ENCODE results near the gene SPAG17. TPM values are rescaled to one million over a fixed set of nuclear protein-coding genes. Genes with fewer than 3 reads are reported as not detected.

Gene SPAG17
- total RNA-seq, 2 donors from 2014 or later, result 1.6 TPM; not detected in 1

DNA sequence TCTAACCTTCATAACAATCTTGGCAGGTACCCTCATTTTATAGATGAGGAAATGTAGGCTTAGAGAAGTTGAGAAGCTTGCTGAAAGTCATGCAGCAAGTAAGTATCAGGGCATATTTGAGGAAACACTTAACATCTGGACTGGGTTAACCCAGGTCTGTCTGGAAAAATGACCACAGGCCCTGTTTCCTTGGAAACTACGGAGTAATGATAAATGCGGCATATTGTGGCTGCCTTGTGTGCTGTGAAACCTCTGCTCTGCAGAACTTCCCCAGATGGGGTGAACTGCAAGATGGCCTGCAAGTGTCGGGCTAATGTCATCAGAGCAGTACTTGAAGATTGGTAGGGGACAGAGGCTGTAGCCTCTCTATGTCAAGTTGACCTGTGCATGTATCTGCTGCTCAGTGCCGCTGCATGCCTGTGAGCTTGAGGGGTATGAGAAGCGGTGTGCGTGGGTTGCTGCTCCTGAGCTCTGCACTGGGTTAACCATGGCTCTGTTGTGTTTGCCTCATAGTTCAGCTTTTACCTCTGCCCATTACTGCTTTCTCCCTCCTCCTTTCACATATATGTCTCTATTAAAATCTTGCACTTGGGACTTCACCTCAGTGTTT is 172.4 kb downstream of the SPAG17 start:
- H3K9me3 ChIP-seq, result no peaks in the 10 kb centered on the region
- no peaks in the 10 kb centered on the region for H3K36me3 ChIP-seq (replicated peaks in 1 of 2; ENCODE audit: insufficient read depth in 1 of 2, low read depth in 2 of 2)
- intact Hi-C loops (cut with DNase I), result no loop called here
- no peak overlapping the region for H3K4me3 ChIP-seq
- ATAC-seq (no peak), DNase-seq (no peak)
- no peak overlapping the region for H3K27ac ChIP-seq
- H3K4me1 ChIP-seq, result no peaks in the 10 kb centered on the region
- TF ChIP-seq, protein P1, sequence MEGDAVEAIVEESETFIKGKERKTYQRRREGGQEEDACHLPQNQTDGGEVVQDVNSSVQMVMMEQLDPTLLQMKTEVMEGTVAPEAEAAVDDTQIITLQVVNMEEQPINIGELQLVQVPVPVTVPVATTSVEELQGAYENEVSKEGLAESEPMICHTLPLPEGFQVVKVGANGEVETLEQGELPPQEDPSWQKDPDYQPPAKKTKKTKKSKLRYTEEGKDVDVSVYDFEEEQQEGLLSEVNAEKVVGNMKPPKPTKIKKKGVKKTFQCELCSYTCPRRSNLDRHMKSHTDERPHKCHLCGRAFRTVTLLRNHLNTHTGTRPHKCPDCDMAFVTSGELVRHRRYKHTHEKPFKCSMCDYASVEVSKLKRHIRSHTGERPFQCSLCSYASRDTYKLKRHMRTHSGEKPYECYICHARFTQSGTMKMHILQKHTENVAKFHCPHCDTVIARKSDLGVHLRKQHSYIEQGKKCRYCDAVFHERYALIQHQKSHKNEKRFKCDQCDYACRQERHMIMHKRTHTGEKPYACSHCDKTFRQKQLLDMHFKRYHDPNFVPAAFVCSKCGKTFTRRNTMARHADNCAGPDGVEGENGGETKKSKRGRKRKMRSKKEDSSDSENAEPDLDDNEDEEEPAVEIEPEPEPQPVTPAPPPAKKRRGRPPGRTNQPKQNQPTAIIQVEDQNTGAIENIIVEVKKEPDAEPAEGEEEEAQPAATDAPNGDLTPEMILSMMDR (IDR thresholded peaks at IDR 0.05), result no peak
- no peak for TF ChIP-seq POLR2A (IDR thresholded peaks at IDR 0.05)
- 89 to 98% methylated on average over 6 of the region's 6 CpGs for WGBS, 2 donors
- H3K27me3 ChIP-seq, result no peaks in the 10 kb centered on the region

DNA sequence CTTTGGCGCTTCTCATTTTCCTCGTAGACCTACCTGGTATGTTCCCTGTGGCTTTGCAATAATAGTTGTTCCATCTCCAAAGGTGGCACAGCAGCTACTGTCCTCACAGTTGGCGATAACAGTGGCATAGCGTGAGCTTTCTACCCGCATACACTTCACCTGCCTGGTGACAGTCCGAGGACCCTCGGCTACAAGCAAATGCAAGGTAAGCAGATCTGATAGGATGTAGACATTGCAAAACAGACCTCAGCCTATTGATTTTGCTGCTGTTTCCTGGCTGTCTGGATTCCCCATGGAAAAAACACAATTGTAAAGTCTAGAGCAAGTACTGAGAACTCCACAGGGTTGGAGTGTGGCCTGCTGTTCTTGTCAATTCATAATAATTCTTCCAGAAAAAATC is 177.0 kb downstream of the SPAG17 start:
- no peaks in the 10 kb centered on the region for H3K27me3 ChIP-seq
- no peak overlapping the region for H3K27ac ChIP-seq
- H3K9me3 ChIP-seq, result no peaks in the 10 kb centered on the region
- ATAC-seq (no peak), DNase-seq (no peak)
- intact Hi-C loops (cut with DNase I), result no loop called here
- no peak overlapping the region for H3K4me3 ChIP-seq
- 75 to 76% methylated on average over 7 of the region's 7 CpGs for WGBS, 2 donors
- no peaks in the 10 kb centered on the region for H3K36me3 ChIP-seq (replicated peaks in 1 of 2; ENCODE audit: insufficient read depth in 1 of 2, low read depth in 2 of 2)
- H3K4me1 ChIP-seq, result no peaks in the 10 kb centered on the region
- no peak for TF ChIP-seq POLR2A (IDR thresholded peaks at IDR 0.05)
- TF ChIP-seq, protein P1 (IDR thresholded peaks at IDR 0.05), result no peak

DNA sequence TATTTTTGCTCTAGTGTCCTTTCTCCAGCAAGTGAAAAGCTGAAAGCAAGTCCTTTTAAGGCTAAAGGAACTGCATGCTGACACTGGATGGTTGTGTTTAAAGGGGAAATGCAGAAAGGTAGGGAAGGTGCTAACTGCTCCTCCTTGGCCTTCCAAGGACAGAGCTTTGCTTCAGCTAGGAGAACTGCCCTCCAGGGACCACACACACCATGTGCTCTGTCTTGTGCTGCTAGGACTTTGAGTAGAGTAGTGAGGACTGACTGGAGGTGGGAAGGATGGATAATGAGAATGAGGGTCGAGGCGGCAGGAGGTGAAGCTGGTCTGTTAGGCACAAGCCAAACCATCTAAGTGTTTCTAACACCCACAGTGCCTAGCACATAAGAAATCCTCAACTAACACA is 177.6 kb downstream of the SPAG17 start:
- Histone ChIP-seq H3K9me3 (no peaks in the 10 kb centered on the region), H3K4me3 (no peak overlapping the region), H3K27ac (no peak overlapping the region), H3K27me3 (no peaks in the 10 kb centered on the region), H3K36me3 (replicated peaks in 1 of 2; ENCODE audit: insufficient read depth in 1 of 2, low read depth in 2 of 2) (no peaks in the 10 kb centered on the region), H3K4me1 (no peaks in the 10 kb centered on the region)
- intact Hi-C loops (cut with DNase I), result no loop called here
- no peak for TF ChIP-seq POLR2A (IDR thresholded peaks at IDR 0.05)
- TF ChIP-seq, protein P1 (IDR thresholded peaks at IDR 0.05), result no peak
- DNase-seq (no peak), ATAC-seq (no peak)
- 77 to 79% methylated on average over 2 of the region's 2 CpGs for WGBS, 2 donors

DNA sequence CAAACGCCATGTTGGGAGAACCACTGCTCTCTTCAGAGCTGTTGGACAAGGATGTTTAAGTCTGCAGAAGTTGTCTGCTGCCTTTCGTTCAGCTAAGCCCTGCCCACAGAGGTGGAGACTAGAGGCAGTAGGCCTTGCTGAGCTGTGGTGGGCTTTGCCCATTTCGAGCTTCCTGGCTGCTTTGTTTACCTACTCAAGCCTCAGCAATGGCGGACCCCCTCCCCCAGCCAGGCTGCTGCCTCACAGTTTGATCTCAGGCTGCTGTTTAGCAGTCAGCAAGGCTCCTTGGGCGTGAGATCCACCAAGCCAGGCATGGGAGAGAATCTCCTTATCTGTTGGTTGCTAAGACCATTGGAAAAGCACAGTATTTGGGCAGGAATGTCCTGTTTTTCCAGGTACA is 180.7 kb downstream of the SPAG17 start:
- H3K4me3 ChIP-seq, result no peak overlapping the region
- no peak overlapping the region for H3K27ac ChIP-seq
- H3K36me3 ChIP-seq (replicated peaks in 1 of 2; ENCODE audit: insufficient read depth in 1 of 2, low read depth in 2 of 2), result no peaks in the 10 kb centered on the region
- TF ChIP-seq POLR2A (IDR thresholded peaks at IDR 0.05), result no peak
- TF ChIP-seq, protein P1 (IDR thresholded peaks at IDR 0.05), result no peak
- H3K27me3 ChIP-seq, result no peaks in the 10 kb centered on the region
- H3K4me1 ChIP-seq, result no peaks in the 10 kb centered on the region
- ATAC-seq (no peak), DNase-seq (no peak)
- 62 to 66% methylated on average over 5 of the region's 5 CpGs for WGBS, 2 donors
- intact Hi-C loops (cut with DNase I), result no loop called here
- no peaks in the 10 kb centered on the region for H3K9me3 ChIP-seq

DNA sequence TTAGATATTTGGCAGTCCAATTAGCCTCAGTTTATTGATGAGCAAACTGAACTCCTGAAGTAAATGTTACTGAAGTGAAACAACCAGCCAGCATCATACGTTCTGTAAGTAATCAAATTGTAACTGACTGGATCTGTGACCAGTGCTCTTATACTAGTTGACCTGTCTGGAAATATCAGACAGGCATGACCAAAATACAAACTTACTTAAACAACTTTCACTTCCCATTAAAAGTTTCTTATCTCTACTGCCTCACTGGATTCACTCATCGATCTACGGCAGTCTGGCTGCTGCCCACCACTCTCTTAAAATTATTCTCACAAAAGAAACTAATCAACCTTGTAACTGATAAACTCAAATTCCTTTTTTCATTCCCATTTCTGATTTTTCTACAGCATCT is 199.1 kb downstream of the SPAG17 start:
- ATAC-seq (no peak), DNase-seq (no peak)
- TF ChIP-seq, protein P1 (IDR thresholded peaks at IDR 0.05), result no peak
- TF ChIP-seq POLR2A (IDR thresholded peaks at IDR 0.05), result no peak
- no peak overlapping the region for H3K27ac ChIP-seq
- intact Hi-C loops (cut with DNase I), result no loop called here
- 84 to 85% methylated on average over 3 of the region's 3 CpGs for WGBS, 2 donors
- H3K27me3 ChIP-seq, result no peaks in the 10 kb centered on the region
- no peak overlapping the region for H3K4me3 ChIP-seq
- no peaks in the 10 kb centered on the region for H3K4me1 ChIP-seq
- H3K9me3 ChIP-seq, result no peaks in the 10 kb centered on the region
- no peaks in the 10 kb centered on the region for H3K36me3 ChIP-seq (replicated peaks in 1 of 2; ENCODE audit: insufficient read depth in 1 of 2, low read depth in 2 of 2)

Data from body of pancreas (tissue), 4 donors.